Fibroblast of lung (primary cell): ENCODE measurements around the gene CTDSPL.

ENCODE experiments used
- CTCF ChIP-seq, 2 donors: IDR thresholded peaks in 1 of 2; conservative IDR thresholded peaks in 1 of 2; 1 replicate in 1 of 2; 2 replicates in 1 of 2; pipeline ENCODE4 v1.5.1; 2011 to 2012; ENCODE audit warnings: low read length in 2 of 2, control low read depth in 1 of 2, inconsistent platforms in 1 of 2, low read depth in 1 of 2, mild to moderate bottlenecking in 1 of 2
- EZH2 ChIP-seq: IDR thresholded peaks from 2 replicates; pipeline ENCODE4 v1.5.1; 2012; ENCODE audit warnings: low read length, control low read depth, mild to moderate bottlenecking; ENCODE audit errors: missing control alignments

GRCh38 chr3:38011111-38011510 is 149.4 kb downstream of the CTDSPL start:
- TF ChIP-seq EZH2 (no peak), CTCF (conservative IDR thresholded peaks at IDR 0.05 in 1 of 2, IDR thresholded peaks at IDR 0.05 in 1 of 2; ENCODE audit: low read depth in 1 of 2, low read length in 2 of 2) (no peak)
